Muscle of arm (tissue), 12 donors: ENCODE data around the gene SYT13. TPM values are rescaled to one million over a fixed set of nuclear protein-coding genes. Genes with fewer than 3 reads are reported as not detected.

Experiments
- DNase-seq: peaks from one replicate; pipeline ENCODE4 v3.0.0-alpha.2; 2013
- polyA plus RNA-seq, 12 donors: library from polyadenylated mRNA; unstranded; fragments of 120-200 nt; gene quantifications; one replicate each; pipeline ENCODE4 v1.2.1, GENCODE V29; 2013; ENCODE audit not compliant: insufficient read length in 12 of 12

SYT13 gene
- polyA plus RNA-seq, 12 donors = 0.24 to 4.6 (median 0.71) TPM; not detected in 1

DNA sequence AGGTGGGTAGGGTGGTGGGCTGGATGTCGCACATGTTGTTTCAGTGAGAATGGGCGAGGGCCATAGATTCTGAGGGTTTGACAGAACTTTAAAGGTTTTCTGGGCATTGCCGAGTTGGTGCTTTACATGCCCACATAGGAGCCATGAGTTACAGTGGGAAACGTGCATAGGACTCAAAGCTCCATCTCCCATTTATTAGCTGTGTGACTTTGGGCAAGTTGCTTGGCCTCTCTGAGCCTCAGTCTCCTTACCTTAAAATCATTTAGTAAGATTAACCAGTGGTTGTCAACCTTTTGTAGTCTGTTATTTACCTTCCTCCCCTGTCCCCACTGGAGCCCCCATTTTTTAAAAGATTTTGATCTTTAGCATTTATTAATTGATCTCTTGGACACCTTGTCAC, 67.4 kb downstream of the SYT13 start:
- DNase-seq = no peak

DNA sequence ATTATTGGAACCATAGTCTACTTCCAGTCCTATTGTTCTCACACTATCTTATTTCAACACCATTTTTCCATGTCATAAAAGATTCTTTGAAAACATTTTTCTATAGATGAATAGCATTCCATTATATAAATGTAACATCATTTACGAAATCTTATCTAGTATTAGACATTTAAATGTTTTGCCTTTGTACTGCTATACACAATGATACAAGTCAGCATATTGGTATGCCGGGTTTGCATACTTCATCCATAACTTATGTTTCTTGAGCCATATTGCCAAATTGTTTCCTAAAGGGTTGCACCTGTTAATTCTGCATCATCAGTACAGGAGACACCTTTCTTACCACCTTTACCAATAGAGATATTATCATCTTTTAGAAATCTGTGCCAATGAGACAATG, 68.2 kb downstream of the SYT13 start:
- DNase-seq = no peak

DNA sequence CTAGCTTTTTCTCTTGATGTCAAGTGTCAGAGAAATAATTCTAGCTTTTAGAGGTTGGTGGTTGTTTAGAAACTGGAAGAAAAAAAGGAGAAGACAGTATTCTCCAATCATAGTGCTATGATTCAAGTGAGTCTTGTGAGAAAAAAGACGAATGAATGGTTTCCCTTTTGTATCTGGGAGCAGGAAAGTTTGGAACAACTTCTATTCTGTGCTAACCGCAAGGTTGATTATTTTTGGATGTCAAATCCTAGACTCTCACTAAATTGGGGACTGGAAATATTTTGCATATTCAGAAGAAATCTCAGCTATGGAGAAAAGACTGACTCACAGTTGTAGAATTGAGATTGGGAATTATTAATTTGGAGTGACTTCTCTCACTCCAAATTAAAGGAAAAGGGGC, 69.2 kb downstream of the SYT13 start:
- no peak for DNase-seq

DNA sequence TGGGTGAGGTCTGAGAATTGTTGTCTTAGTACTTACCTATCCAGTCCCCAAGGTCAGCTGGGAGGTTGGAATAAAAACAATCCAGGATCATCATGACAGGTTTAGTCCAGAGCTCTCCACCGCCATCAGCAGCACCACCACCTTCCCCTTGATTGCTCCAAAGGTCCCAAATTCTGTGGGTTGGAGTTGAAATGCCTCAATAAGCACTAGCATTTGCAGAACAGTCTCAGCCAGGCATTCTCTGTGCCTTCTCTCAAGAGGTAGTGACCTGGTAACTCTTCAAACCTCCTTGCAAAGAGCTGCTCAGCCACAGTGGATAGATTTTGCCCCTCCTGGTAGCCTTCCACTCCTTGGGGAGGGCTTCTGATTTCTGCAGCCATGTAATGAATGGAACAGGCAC, 70.1 kb downstream of the SYT13 start:
- no peak for DNase-seq

DNA sequence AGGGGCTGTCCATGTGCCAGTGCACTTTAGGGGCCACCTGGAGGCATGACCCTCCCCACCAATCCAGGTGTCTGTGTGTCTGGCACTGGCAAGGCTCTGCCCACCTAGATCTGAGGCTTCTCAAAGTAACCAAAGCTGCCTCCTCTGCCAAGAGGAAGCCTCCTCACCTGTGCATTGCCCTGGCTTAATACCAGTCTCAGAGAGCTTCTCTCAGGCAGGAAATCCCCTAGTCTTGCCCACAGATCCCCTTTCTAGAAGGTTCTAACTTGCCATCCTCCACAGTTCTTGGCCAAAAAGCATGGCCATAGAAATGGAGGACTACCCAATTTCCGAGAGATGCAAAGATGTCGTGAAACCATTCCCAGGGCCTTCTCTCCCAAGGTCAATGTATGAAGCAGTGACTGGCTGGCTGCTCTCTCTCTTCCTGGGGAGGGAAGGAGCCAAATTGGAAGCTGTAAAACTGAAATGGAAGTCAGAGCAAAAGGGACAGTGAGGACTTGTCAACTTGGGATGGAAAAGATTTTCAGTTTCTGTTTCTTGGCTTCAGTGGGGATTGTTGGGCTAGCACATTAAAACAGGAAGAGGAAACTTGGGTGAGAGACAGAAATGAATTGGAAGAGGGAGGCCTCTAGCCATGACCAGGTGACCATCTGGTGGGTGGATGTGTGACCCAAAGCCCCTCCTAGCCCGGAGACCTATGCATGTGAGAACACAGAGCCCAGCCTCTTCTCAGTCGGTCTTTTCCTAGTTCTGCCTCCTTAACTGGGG, 70.9 kb downstream of the SYT13 start:
- DNase-seq = no peak

DNA sequence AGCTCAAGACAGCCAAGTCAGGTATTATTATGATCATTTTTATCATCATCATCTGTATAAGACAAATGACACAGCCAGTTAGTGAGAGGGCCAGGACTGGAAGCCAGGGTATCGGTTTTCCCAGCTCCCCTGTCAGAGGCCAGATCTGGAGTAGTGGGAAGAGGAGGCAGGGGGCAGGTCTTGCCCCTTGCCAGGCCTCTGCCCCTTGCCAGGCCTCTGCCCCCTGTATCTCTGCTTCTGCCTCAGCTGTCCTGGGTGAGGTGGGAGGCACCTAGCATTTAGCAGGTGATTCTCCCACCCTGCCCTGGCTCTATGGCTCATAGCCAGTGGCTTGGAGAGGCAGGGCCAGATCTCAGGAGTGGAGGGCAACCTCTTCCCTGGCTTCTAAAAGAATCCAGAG, 72.4 kb downstream of the SYT13 start:
- no peak for DNase-seq

DNA sequence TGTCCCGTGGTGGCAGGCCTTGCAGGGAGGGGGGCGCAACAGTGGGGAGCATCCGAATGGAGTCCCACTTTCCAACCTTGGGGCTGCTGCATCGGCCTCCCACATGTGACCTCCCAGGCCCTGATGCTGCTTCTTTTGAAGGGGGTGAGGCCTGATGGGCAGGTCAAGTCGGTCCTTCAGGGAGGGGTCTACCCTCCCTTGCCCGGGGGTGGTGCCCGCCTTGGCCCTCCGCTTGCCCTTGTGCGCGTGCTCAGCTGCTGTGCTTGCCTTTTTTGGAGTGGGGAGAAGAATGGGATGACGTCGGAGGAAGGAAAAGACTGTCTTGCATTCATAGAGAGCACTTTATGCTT, 72.8 kb downstream of the SYT13 start:
- DNase-seq = no peak

DNA sequence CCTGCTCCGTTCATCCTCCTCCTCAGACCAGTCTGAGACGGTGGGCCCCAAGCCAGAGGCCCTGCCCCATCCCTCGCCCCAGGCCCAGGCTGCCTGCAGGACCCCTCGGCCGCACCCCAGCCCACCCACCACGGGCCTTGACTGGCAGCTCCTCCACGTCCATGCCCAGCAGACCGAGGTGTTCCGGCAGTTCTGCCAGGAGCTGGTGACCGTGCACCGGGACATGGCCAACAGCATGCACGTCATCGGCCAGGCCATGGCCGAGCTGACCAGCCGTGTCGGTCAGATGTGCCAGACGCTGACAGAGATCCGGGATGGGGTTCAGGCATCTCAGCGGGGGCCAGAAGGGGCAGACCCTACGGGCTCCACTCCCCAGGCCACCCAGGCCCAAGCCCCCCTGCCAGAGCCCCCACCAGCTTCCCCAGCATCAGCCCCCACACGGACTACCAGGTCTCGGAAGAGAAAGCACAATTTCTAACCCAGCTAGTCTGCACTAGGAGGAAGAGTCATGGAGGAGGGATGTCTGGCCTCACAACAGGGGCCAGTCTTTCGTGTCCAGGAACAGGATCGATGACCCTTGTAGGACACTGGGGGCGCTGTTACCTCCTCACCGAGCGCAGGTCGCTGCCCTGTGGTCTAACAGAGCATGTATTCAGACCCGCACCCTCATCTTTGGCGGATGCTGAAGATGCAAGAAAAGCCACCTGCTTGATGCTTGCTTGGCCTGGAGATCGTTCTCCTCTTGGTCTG, 73.4 kb downstream of the SYT13 start:
- DNase-seq = no peak

DNA sequence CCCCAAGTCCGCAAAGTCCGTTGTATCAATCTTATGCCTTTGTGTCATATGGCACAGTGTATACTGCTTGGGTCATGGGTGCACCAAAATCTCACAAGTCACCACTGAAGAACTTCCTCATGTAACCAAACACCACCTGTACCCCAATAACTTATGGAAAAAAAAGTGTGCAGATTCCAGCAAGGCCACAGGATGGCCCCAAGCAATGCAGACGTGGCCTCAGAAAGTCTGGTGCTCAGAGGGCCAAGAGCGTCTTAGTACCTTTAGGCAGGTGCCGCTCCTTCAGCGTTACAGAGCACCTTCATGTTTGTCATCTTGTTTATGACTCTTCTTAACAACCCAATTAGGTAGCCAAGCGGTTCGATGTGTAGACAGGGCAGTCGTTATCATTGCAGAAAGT, 74.4 kb downstream of the SYT13 start:
- DNase-seq = no peak

DNA sequence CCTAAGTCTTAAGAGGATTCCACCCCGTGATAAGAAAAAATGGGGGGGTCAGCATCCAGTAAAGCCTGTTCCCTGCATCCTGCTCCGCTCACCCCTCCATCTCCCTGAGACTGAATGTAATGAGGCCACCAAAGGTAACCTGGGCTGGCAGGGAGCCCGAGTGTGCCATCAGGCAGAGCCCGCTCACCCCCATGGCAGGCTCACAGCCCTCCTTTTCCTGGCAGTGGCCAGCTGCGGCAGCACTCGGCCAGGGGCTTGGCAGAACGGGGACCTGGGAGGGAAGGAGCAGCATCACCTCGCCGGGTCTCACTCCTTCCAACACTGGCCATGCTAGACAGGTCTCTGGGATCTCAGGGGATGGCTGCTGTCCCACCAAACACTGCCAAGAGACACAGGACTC, 75.3 kb downstream of the SYT13 start:
- no peak for DNase-seq

DNA sequence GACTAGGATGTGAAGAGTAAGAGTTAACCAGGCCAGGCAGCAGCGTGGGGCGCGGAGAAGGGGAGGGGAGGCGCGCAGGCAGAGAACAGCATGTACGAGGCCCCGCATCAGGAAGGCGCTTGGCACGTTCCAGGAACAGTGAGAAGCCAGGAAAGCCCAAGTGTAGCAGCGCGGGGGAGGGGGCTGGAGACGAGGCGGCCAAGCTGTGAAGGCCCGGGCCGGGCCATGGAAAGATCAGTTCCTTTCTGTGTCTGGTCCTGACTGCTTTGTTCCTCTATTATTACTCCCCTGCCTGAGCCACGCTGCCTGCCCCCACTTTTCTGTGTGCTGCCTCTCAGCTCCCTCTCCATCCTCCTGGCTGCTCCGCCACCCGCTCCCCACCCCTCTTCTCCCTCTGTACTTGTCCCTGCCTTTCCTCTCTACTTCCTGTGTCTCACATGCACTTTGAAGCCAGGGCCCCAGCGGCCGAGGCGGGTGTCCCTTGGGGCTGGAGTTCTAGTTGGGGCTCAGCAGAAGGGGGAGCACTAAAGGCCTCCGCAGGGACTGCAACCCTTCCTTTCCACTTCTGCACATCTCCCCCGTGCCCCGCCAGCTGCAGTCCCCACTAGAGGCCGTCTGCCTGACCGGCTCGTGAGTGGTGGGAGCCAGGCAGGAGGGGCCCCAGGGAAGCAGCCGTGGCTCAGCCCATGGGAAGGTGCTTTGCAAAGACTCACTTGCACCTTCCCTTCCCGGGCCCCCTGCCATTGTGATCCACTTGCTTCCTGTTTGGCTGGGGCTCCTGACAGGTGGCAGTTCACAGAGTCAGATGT, 76.0 kb downstream of the SYT13 start:
- DNase-seq = peak; percentile 96

DNA sequence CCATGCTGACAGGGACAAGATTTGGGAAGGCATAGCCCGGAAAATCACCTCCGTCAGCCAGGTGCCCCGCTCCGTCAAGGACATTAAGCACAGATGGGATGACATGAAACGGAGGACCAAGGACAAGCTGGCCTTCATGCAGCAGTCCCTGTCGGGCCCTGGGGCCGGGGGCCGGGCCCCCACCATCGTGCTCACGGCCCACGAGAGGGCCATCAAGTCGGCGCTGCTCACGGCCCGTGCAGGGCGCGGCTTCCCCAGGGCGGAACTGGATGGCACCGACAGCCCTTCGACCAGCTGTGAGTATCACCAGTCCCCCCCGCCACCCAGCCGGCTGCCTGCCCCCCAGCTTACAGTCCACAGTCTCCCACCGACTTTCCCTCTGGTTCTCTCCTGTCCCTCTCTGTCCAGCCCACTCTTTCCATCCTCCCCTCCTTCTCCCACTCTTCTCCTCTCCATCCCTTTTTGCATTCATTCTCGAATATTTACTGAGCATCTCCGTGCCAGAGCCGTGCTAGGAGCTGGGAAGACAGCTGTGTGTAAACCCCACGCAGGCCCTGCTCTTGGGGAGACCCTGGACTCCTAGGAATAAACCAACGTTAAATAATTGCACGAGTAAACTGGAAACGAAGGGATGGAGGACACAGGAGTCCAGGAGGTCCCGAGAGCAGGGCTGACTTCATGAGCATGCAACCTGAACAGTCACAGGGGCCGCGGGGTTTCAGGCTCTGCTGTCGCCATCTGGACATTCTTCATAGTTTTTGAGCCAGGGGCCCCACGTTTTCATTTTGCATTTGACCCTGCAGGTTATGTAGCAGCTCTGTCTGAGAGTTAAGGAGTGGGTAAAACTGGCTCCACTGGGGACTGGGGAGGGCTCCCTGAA, 76.9 kb downstream of the SYT13 start:
- peak; percentile 60 for DNase-seq

DNA sequence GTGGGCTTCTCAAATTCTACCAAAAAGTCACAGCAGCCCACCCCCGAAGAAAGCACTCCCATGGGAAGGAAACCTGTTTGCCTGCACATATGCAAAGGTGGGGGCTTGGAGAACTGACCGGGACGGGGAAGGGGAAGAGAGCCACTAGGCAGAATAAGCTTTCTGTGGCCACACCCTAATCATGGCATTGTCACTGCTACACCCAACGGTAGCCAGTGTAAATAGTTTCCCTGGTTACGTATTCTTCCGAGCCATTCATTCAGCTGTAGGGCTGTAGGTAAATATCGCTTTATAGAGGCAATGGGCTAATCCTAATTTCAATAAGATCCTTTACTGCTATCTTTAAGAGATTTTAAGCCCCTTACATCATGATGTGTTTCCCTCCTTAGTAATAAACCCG, 78.0 kb downstream of the SYT13 start:
- DNase-seq = no peak

DNA sequence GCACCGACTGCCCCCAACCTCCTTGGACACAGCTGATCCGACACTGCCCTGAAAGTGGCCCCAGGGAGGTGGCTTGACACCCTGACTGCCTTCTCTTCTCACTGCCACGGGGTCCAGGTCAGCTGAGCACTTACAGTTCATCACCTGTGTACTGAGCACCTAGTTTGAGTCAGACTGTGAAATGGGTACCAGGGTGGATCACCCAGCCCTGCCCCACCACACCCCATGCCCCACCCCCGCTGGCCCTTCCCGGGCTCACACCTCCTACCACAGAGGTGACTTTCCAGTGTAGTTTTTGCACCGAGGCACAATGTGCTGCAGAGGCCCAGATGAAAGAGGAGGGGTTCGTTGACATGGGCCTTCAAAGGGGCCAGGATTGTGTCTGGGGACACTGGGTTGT, 80.2 kb downstream of the SYT13 start:
- DNase-seq = no peak

DNA sequence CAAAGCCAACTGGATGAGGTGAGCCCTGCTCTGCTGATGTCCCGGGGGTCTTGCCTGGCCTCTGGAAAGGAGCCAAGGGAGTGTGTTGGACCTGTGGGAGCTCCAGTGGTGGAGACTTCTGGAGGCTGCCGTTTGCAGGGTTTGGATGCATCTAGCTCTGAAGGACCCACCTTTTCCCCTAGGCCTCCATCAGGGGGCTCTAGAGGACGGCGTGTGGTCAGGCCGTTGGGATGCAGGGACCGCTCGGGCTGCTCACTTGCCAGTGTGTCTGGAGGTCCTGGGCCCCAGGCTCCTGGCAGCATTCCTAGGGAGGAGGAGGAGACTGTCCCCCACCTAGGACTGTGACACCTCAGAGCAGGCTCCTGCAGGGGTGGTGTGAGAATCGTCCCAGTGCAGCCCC, 81.4 kb downstream of the SYT13 start:
- no peak for DNase-seq

DNA sequence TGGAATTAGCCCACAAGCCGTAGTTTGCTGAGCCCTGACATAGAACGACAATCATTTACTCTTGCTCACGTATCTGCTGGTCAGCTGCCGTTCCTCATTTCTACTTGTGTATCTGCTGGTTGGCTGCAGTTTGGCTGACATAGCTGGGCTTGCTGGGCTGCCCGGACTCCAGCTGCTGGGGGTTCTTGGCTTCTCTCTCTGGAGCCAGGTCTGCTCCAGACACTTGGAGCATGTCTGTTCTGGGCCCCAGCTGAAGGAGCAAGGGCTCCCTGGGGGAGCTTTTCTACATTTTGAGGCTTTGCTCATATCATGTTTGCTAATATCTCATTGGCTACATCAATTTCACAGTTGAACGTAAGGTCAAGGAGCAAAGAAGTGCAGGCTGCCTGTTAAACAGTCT, 92.4 kb downstream of the SYT13 start:
- DNase-seq = no peak

Other genes with a start within 250 kb of the SYT13 start
- 10 to 100 TPM in 11 of 12 donors, not detected in 1; 15.7 to 35.3 (median 22.1) TPM for gene PRDM11, start 139.7 kb downstream of the SYT13 start, polyA plus RNA-seq